ENCODE measurements around the gene AGFG2. TPM values are rescaled to one million over a fixed set of nuclear protein-coding genes. Genes with fewer than 3 reads are reported as not detected.

AGFG2 gene
- total RNA-seq, 1 experiment from 2014 or later: 45.6 TPM

Other genes with a start within 250 kb of the AGFG2 start
- not detected in 2 replicates for gene SPDYE3, start 231.5 kb upstream of the AGFG2 start, total RNA-seq (2022)
- gene PILRB, start 181.1 kb upstream of the AGFG2 start, total RNA-seq (2022): 40.0 and 40.4 TPM in 2 replicates
- 3.1 and 3.3 TPM in 2 replicates for gene PILRA, start 165.7 kb upstream of the AGFG2 start, total RNA-seq (2022)
- gene ZCWPW1, start 110.5 kb upstream of the AGFG2 start, total RNA-seq (2022): 4.1 and 4.3 TPM in 2 replicates
- 26.1 and 30.6 TPM in 2 replicates for gene MEPCE, start 109.4 kb upstream of the AGFG2 start, total RNA-seq (2022)
- gene PPP1R35, start 102.7 kb upstream of the AGFG2 start, total RNA-seq (2022): 23.5 and 29.1 TPM in 2 replicates
- 4.5 and 9.1 TPM in 2 replicates for gene SPACDR, start 74.9 kb upstream of the AGFG2 start, total RNA-seq (2022)
- 24.4 and 27.3 TPM in 2 replicates for gene TSC22D4, start 60.0 kb upstream of the AGFG2 start, total RNA-seq (2022)
- gene NYAP1, start 55.3 kb upstream of the AGFG2 start, total RNA-seq (2022): 0.38 and 0.39 TPM in 2 replicates
- 3.1 and 3.2 TPM in 2 replicates for gene SAP25, start 34.7 kb downstream of the AGFG2 start, total RNA-seq (2022)
- 29.0 and 34.6 TPM in 2 replicates for gene LRCH4, start 46.9 kb downstream of the AGFG2 start, total RNA-seq (2022)
- 0.29 and 0.66 TPM in 2 replicates for gene FBXO24, start 47.1 kb downstream of the AGFG2 start, total RNA-seq (2022)
- gene PCOLCE, start 63.2 kb downstream of the AGFG2 start, total RNA-seq (2022): 4.4 and 6.1 TPM in 2 replicates
- gene MOSPD3, start 73.3 kb downstream of the AGFG2 start, total RNA-seq (2022): 11.7 and 14.6 TPM in 2 replicates
- gene TFR2, start 102.3 kb downstream of the AGFG2 start, total RNA-seq (2022): 0.90 and 1.5 TPM in 2 replicates
- not detected in 2 replicates for gene ACTL6B, start 117.2 kb downstream of the AGFG2 start, total RNA-seq (2022)
- 129 and 134 TPM in 2 replicates for gene GNB2, start 134.5 kb downstream of the AGFG2 start, total RNA-seq (2022)
- gene GIGYF1, start 155.0 kb downstream of the AGFG2 start, total RNA-seq (2022): 29.5 and 30.8 TPM in 2 replicates
- 28.2 and 31.9 TPM in 2 replicates for gene POP7, start 166.9 kb downstream of the AGFG2 start, total RNA-seq (2022)
- not detected in 2 replicates for gene EPO, start 181.3 kb downstream of the AGFG2 start, total RNA-seq (2022)
- not detected in 2 replicates for gene ZAN, start 194.4 kb downstream of the AGFG2 start, total RNA-seq (2022)

Data from Calu3 (cell line).